Activated CD8-positive, alpha-beta T cell treated with anti-CD3 and anti-CD28 coated beads, Interleukin-2, amount 10 ng/mL, durations not matched to agents 7 days and 5 days (primary cell): Measurements from ENCODE around the gene ALDH1A2. TPM values are rescaled to one million over a fixed set of nuclear protein-coding genes. Genes with fewer than 3 reads are reported as not detected.
"Not testable (repeated sequence)": the region's sequence is repeated elsewhere in the genome, so short reads cannot be mapped to it uniquely, and the experiment has no call there.

ENCODE experiments used
- ATAC-seq: fragments of 150-1000 bp; cut with Tn5 transposase; one replicate; pipeline ENCODE4 v1.10.0; 2021; ENCODE audit warnings: moderate library complexity
- CTCF ChIA-PET: fragments of 350-600 bp; sonication (Branson Sonifier 250); formaldehyde crosslinking; loops from one replicate; lab custom pipeline; 2021; ENCODE audit warnings: antibody characterized with exemption; lab: Charles Lee
- POLR2A ChIA-PET: fragments of 350-600 bp; sonication (Branson Sonifier 250); formaldehyde crosslinking; loops from one replicate; lab custom pipeline; 2021; ENCODE audit warnings: antibody characterized with exemption; lab: Charles Lee
- DNase-seq: peaks from one replicate; pipeline ENCODE4 v3.0.0-alpha.2; 2020
- H3K27ac Mint-ChIP-seq: one replicate; pipeline ENCODE4 v1.8.0; 2021; ENCODE audit warnings: mild to moderate bottlenecking, mixed read lengths
- H3K27me3 Mint-ChIP-seq: one replicate; pipeline ENCODE4 v1.8.0; 2021; ENCODE audit warnings: low read depth, mixed read lengths
- H3K36me3 Mint-ChIP-seq: one replicate; pipeline ENCODE4 v1.8.0; 2021; ENCODE audit warnings: low read depth, mixed read lengths
- H3K4me1 Mint-ChIP-seq: one replicate; pipeline ENCODE4 v1.8.0; 2021; ENCODE audit warnings: low read depth, mixed read lengths
- H3K4me3 Mint-ChIP-seq: one replicate; pipeline ENCODE4 v1.8.0; 2021; ENCODE audit warnings: mild to moderate bottlenecking, mixed read lengths
- H3K9me3 Mint-ChIP-seq: one replicate; pipeline ENCODE4 v1.8.0; 2022; ENCODE audit warnings: mixed read lengths; ENCODE audit not compliant: insufficient read depth
- total RNA-seq, 2 experiments: library from RNA; stranded (reverse); gene quantifications; one replicate each; pipeline ENCODE4 v1.2.3, GENCODE V29; 2021

ALDH1A2 gene
- total RNA-seq, 2 experiments from 2014 or later: not detected

DNA sequence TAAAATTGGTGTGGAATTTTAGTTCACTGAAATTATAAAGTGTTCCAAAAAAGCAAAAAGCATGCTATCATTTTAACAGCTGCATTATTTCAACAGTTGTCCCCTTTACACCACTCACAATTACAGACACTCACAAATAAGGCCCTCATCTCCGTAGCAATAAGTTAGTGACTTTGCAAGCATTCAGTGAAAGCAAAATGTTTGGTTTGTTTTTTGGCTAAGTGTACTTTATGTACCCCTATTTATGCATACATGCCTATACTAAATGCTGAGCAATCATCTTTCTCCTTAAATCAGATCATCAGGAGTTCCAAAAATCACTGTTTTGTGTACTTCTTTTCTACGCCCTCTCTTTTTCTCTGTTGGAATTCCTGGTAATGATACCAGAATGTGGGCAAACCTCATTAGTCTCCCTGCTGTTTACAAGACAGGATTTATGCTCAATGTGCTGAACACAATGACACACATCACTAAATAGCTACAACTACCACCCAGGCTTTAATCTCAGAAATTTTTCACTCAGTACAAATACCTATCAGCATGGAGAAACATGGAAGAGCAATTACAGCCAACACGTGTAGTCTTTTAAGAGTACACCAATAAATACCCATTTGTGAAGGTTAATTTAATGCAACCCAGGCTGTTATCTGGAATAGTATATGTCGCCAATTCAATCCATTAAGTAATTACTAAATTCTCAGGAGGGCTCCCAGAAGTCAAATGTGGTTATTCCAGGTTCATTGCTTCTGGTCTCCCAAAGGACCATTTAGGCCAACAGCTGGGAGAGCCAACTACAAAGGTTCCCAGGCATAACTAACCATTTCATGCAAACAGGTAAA is 12.0 kb downstream of the ALDH1A2 start:
- H3K36me3 Mint-ChIP-seq: no peaks in the 10 kb centered on the region
- ATAC-seq: no peak
- peaks cover 51% of the 10 kb centered on the region for H3K27me3 Mint-ChIP-seq
- no peak for DNase-seq
- no peaks in the 10 kb centered on the region for H3K9me3 Mint-ChIP-seq
- no peak overlapping the region for H3K27ac Mint-ChIP-seq
- ChIA-PET POLR2A (no interaction called here), CTCF (interaction anchor here (1.1 to 2.0 kb wide), 3 partner anchors 11 to 15 kb away, joined by 3 to 6 read pairs (median 4); partner anchors contain the start of gene ALDH1A2)
- no peaks in the 10 kb centered on the region for H3K4me1 Mint-ChIP-seq
- no peak overlapping the region for H3K4me3 Mint-ChIP-seq

DNA sequence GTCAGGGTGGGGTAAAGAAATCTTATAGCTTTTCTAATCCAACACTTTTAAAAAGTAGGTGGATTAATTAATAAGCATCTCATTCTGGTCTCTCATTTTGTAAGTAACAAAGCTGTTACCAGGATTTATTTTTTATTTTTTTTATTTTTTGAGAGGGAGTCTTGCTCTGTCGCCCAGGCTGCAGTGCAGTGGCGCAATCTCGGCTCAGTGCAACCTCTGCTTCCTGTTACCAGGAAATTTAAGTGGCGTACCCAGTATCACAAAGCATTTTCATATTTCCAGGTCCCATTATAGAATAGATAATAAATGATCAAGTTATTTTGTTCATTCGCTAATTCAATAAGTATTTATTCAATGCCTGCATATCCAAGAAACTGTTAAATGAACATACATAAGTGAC is 13.2 kb downstream of the ALDH1A2 start:
- DNase-seq (no peak), ATAC-seq (no peak)
- Mint-ChIP-seq H3K36me3 (no peaks in the 10 kb centered on the region), H3K4me1 (no peaks in the 10 kb centered on the region), H3K27me3 (peaks cover 48% of the 10 kb centered on the region), H3K4me3 (no peak overlapping the region), H3K27ac (no peak overlapping the region), H3K9me3 (no peaks in the 10 kb centered on the region)
- POLR2A ChIA-PET: no interaction called here
- CTCF ChIA-PET: interaction anchor here (0.6 to 1.5 kb wide), 2 partner anchors 18 to 129 kb away, joined by 3 read pairs; no protein-coding TSS in a partner anchor

GRCh38 chr15:58049520-58050227 is 15.8 kb downstream of the ALDH1A2 start:
- no peak overlapping the region for H3K27ac Mint-ChIP-seq
- DNase-seq (no peak), ATAC-seq (no peak)
- ChIA-PET POLR2A (no interaction called here), CTCF (interaction anchor here (1.3 kb wide), 1 partner anchor 21 kb away, joined by 5 read pairs; no protein-coding TSS in a partner anchor)
- H3K36me3 Mint-ChIP-seq: no peaks in the 10 kb centered on the region
- H3K4me3 Mint-ChIP-seq: no peak overlapping the region
- no peaks in the 10 kb centered on the region for H3K9me3 Mint-ChIP-seq
- peaks cover 43% of the 10 kb centered on the region for H3K27me3 Mint-ChIP-seq
- H3K4me1 Mint-ChIP-seq: no peaks in the 10 kb centered on the region

GRCh38 chr15:58048261-58048660 is 17.2 kb downstream of the ALDH1A2 start:
- Mint-ChIP-seq H3K4me1 (no peaks in the 10 kb centered on the region), H3K27me3 (peaks cover 38% of the 10 kb centered on the region), H3K4me3 (no peak overlapping the region), H3K27ac (no peak overlapping the region), H3K9me3 (no peaks in the 10 kb centered on the region), H3K36me3 (no peaks in the 10 kb centered on the region)
- POLR2A ChIA-PET: no interaction called here
- ATAC-seq (no peak), DNase-seq (no peak)
- CTCF ChIA-PET: interaction anchor here (0.8 to 1.2 kb wide), 2 partner anchors 22 to 29 kb away, joined by 3 to 6 read pairs; no protein-coding TSS in a partner anchor

DNA sequence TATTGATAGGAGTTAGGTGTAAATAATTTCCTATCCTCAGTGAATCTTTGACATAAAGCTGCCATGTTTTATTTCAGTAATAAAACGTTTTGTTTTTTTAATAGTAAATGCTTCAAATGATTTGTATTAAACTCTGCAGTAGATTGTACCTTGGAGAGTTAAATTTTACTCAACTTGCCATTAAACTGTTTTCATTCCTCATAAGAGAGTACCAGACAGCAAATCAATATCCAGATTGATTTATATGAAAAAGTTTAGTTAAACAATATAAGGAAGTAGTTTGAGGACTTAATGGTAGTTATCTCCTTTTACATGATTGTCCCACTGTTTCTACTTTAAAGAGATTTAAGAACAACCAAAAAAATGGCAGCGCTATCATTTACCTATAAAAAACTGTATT is 18.4 kb downstream of the ALDH1A2 start:
- peaks cover 38% of the 10 kb centered on the region for H3K27me3 Mint-ChIP-seq
- DNase-seq: no peak
- POLR2A ChIA-PET: no interaction called here
- no peaks in the 10 kb centered on the region for H3K4me1 Mint-ChIP-seq
- no peak overlapping the region for H3K4me3 Mint-ChIP-seq
- no peaks in the 10 kb centered on the region for H3K36me3 Mint-ChIP-seq
- H3K9me3 Mint-ChIP-seq: no peaks in the 10 kb centered on the region
- no peak overlapping the region for H3K27ac Mint-ChIP-seq
- CTCF ChIA-PET: interaction anchor here (1.3 kb wide), 1 partner anchor 24 kb away, joined by 3 read pairs; no protein-coding TSS in a partner anchor
- no peak for ATAC-seq

DNA sequence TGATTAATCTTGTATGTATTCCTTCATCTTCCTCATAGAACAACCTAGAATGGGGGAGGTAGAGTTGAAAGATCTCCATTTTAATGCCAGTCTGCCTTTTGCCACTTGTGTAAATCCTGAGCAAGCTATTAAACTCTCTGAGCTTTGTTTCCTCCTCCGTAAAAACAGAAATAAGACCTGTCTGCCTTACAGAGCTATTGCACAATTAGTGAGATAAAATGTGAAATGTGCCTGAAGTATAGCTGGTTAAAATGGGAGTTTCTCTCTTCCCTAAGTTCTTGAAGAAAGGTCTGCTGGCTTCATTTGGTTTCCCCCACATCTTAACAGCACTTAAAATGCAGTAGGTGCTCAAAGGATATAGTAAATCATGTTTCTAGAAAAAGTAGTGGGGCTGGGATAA is 19.0 kb downstream of the ALDH1A2 start:
- Mint-ChIP-seq H3K4me1 (no peaks in the 10 kb centered on the region), H3K36me3 (no peaks in the 10 kb centered on the region), H3K27ac (no peak overlapping the region), H3K4me3 (no peak overlapping the region), H3K9me3 (no peaks in the 10 kb centered on the region), H3K27me3 (peaks cover 38% of the 10 kb centered on the region)
- CTCF ChIA-PET: interaction anchor here (0.9 to 1.3 kb wide), 2 partner anchors 24 to 137 kb away, joined by 3 read pairs; no protein-coding TSS in a partner anchor
- POLR2A ChIA-PET: no interaction called here
- ATAC-seq: no peak
- DNase-seq: no peak

- ATAC-seq, CTCF ChIA-PET: not testable (repeated sequence)
Measured at GRCh38 chr15:58045376-58045775, 20.1 kb downstream of the ALDH1A2 start.

DNA sequence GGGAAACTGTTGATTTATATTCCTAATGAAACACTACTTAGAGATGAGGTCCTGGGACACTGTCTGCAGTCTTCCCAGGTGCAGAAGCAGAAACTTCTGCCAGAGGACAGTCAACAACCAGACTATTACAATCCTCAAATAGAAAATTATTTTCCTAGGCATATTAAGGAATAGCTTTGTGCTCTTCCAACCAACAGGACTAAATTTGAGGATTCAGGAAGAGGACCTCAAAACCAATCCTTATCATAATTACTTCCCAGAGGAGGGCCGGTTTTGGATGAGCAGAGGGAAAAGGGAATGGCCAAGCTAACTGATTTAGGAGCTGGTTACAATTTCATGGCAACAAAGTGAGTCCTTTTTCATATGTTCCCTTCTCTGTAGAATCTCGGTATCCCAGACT is 21.0 kb downstream of the ALDH1A2 start:
- H3K36me3 Mint-ChIP-seq: no peaks in the 10 kb centered on the region
- H3K4me3 Mint-ChIP-seq: no peak overlapping the region
- ChIA-PET CTCF (interaction anchor here (0.8 kb wide), 1 partner anchor 139 kb away, joined by 4 read pairs; no protein-coding TSS in a partner anchor), POLR2A (no interaction called here)
- no peaks in the 10 kb centered on the region for H3K9me3 Mint-ChIP-seq
- no peaks in the 10 kb centered on the region for H3K4me1 Mint-ChIP-seq
- peaks cover 35% of the 10 kb centered on the region for H3K27me3 Mint-ChIP-seq
- H3K27ac Mint-ChIP-seq: no peak overlapping the region
- ATAC-seq (no peak), DNase-seq (no peak)

More at GRCh38 chr15:58045376-58045775, 20.1 kb downstream of the ALDH1A2 start:
- H3K9me3 Mint-ChIP-seq, DNase-seq, H3K4me1 Mint-ChIP-seq, H3K27ac Mint-ChIP-seq, H3K36me3 Mint-ChIP-seq, POLR2A ChIA-PET, H3K4me3 Mint-ChIP-seq: not testable (repeated sequence)
- H3K27me3 Mint-ChIP-seq: peaks cover 35% of the 10 kb centered on the region

DNA sequence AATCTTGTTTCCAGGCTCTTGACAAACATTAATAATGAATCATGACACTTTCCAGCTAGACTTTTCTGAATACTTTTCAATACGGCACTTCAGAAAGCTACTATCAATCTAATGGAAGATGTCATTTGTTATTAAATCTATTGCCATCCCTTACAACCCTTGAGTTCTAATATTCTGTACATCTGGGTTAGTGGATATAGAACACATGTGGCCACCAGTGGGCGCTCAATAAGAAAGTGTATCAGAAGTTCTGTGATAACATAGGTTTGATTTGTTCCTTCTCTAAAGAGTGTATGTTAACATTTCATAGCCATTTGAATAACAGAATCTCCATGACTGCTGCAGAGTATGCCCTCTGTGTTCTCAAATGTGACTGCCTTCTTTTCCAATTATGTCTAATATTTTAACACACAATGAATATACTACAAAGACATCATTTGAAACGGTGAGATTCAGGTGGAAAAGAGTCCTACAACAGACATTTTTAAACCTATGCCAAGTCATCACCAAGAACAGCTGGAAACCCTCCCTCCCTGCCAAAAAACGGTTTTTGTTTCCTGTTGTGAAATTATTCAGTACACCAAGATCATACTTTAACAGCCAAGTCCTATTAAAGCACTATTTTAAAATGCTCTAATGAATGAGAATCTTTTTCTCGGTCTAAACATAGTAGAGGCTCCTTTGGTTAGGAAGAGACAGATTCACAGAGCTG is 22.2 kb downstream of the ALDH1A2 start:
- ChIA-PET POLR2A (no interaction called here), CTCF (interaction anchor here (0.6 to 2.8 kb wide), 9 partner anchors 10 to 310 kb away, joined by 3 to 11 read pairs (median 3); no protein-coding TSS in a partner anchor)
- peaks cover 28% of the 10 kb centered on the region for H3K27me3 Mint-ChIP-seq
- H3K36me3 Mint-ChIP-seq: no peaks in the 10 kb centered on the region
- no peak for ATAC-seq
- no peaks in the 10 kb centered on the region for H3K4me1 Mint-ChIP-seq
- no peak overlapping the region for H3K27ac Mint-ChIP-seq
- peak; percentile 56 for DNase-seq
- H3K4me3 Mint-ChIP-seq: no peak overlapping the region
- H3K9me3 Mint-ChIP-seq: no peaks in the 10 kb centered on the region

DNA sequence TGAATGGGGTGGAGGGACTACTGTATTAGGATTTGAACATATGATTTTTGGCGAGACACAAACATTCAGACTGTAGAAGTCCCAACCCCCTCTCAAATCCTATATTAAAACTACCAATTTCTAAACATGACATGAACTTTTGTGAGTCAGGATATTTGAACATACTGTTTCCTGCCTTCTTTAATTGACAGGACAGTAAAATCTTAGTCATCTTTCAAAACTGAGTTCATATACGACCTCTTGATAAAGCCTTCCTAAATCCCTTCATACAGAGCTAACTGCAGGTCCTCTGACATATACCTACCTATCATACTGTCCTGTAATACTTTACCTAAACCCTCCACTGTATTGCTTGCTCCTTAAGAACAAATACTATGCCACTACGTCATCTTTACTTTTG is 23.5 kb downstream of the ALDH1A2 start:
- CTCF ChIA-PET: interaction anchor here (1.3 to 2.8 kb wide), 3 partner anchors 29 to 309 kb away, joined by 3 to 11 read pairs (median 7); no protein-coding TSS in a partner anchor
- H3K27me3 Mint-ChIP-seq: peaks cover 31% of the 10 kb centered on the region
- no peak overlapping the region for H3K4me3 Mint-ChIP-seq
- no peak for ATAC-seq
- H3K27ac Mint-ChIP-seq: no peak overlapping the region
- no peaks in the 10 kb centered on the region for H3K9me3 Mint-ChIP-seq
- no peaks in the 10 kb centered on the region for H3K4me1 Mint-ChIP-seq
- no peaks in the 10 kb centered on the region for H3K36me3 Mint-ChIP-seq
- POLR2A ChIA-PET: no interaction called here
- no peak for DNase-seq

- ATAC-seq: no peak
- H3K27ac Mint-ChIP-seq: no peak overlapping the region
- H3K27me3 Mint-ChIP-seq: peaks cover 30% of the 10 kb centered on the region
- no peak overlapping the region for H3K4me3 Mint-ChIP-seq
- DNase-seq: no peak
- H3K4me1 Mint-ChIP-seq: no peaks in the 10 kb centered on the region
- POLR2A ChIA-PET: no interaction called here
- H3K36me3 Mint-ChIP-seq: no peaks in the 10 kb centered on the region
- H3K9me3 Mint-ChIP-seq: no peaks in the 10 kb centered on the region
- CTCF ChIA-PET: interaction anchor here (1.8 kb wide), 1 partner anchor 31 kb away, joined by 7 read pairs; no protein-coding TSS in a partner anchor
Measured at GRCh38 chr15:58040150-58040549, 25.4 kb downstream of the ALDH1A2 start.
